ENCODE data around the gene ADGRL2.

- TF ChIP-seq, protein P1, sequence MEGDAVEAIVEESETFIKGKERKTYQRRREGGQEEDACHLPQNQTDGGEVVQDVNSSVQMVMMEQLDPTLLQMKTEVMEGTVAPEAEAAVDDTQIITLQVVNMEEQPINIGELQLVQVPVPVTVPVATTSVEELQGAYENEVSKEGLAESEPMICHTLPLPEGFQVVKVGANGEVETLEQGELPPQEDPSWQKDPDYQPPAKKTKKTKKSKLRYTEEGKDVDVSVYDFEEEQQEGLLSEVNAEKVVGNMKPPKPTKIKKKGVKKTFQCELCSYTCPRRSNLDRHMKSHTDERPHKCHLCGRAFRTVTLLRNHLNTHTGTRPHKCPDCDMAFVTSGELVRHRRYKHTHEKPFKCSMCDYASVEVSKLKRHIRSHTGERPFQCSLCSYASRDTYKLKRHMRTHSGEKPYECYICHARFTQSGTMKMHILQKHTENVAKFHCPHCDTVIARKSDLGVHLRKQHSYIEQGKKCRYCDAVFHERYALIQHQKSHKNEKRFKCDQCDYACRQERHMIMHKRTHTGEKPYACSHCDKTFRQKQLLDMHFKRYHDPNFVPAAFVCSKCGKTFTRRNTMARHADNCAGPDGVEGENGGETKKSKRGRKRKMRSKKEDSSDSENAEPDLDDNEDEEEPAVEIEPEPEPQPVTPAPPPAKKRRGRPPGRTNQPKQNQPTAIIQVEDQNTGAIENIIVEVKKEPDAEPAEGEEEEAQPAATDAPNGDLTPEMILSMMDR (IDR thresholded peaks at IDR 0.05), result no peak
- TF ChIP-seq POLR2AphosphoS5 (IDR thresholded peaks at IDR 0.05) (no peak), POLR2A (IDR thresholded peaks at IDR 0.05; ENCODE audit: low read depth) (no peak)
These were observed 120.6 kb downstream of the ADGRL2 start for GRCh38 chr1:81921344-81921743.

Measured in esophagus muscularis mucosa (tissue), 3 donors.